Measurements from ENCODE around the gene MET.
A peak's percentile ranks its signal among the peaks of the same experiment; 100 is the strongest.

Gene MET

GRCh38 chr7:116665332-116665996, 6.5 kb upstream of the MET start:
- no peak for DNase-seq (ENCODE audit: low spot score)

- DNase-seq (ENCODE audit: low spot score), result no peak
Measured at GRCh38 chr7:116669769-116670168, 2.2 kb upstream of the MET start.

DNA sequence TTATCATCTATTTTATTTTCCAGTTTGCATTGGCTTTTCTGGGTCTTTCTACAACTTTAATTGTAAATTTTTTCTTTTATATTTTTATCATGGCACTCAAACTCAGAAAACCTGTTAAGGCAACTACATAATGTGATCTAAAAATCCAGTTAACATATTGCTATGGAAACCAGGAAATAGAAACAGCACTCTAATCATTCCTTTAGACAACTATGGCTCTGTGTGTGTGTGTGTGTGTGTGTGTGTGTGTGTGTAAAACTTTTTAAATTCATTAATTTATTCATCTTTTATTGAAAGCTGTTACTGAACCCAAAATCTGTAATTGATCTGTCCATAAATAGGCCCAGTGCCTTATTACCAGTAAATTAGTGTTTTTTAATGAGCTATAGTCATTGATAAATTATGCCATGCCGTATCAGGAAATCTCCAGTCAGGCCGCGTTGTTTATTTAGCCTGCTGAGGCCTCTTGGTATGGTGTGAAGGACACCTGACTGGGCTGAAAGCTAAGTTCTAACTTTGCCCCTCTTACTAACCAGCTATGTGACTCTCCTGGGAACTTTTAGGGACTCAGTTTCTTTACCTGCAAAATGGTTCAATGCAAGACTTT, 1.5 kb upstream of the MET start:
- no peak for DNase-seq (ENCODE audit: low spot score)

- DNase-seq (ENCODE audit: low spot score), result no peak
Measured at GRCh38 chr7:116671111-116671510, 885 bp upstream of the MET start.

GRCh38 chr7:116672596-116673456, 830 bp downstream of the MET start:
- no peak for DNase-seq (ENCODE audit: low spot score)

- DNase-seq (ENCODE audit: low spot score), result no peak
Measured at GRCh38 chr7:116673457-116673865, 1.5 kb downstream of the MET start.

- no peak for DNase-seq (ENCODE audit: low spot score)
Measured at GRCh38 chr7:116674508-116675173, 2.6 kb downstream of the MET start.

GRCh38 chr7:116675812-116676355, 3.9 kb downstream of the MET start:
- no peak for DNase-seq (ENCODE audit: low spot score)

DNA sequence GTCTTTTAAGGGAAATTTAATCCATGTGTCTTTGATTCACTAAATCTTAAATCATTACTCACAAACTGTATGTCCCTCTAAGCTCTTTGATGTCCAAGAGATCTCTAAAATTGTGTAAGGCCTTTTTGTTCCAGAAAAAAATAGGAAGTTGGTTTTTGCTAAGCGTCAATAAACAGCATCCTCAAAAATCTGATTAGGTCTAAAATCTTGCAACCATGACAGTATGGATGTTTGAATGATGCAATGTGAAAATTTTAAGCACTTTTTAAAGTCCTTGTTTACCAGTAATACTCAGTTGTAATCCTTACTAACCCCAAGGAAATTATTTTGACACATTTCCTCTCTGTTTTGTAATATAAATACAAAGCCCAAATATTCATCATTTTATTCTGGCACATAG, 6.8 kb downstream of the MET start:
- no peak for DNase-seq (ENCODE audit: low spot score)

DNA sequence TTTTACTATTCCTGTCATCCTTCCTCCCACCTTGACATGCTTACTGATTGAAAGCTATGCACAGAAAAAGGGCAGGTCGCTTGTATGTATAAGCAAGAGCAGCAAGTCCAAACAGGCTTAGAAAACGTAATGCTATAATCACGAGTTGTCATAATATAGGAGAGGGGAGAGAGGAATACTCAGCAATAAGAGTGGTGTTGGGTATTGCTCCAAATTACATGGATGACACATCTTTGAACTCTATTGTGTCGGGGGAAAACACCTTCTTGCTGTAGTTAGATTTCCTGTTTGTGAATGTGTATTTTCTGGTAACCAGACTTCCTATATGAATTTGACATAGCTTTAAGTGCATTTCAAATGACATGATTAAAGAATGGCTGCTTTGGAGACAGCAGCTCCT, 7.5 kb downstream of the MET start:
- no peak for DNase-seq (ENCODE audit: low spot score)

GRCh38 chr7:116683786-116684185, 11.8 kb downstream of the MET start:
- DNase-seq (ENCODE audit: low spot score), result peak; percentile 73

DNA sequence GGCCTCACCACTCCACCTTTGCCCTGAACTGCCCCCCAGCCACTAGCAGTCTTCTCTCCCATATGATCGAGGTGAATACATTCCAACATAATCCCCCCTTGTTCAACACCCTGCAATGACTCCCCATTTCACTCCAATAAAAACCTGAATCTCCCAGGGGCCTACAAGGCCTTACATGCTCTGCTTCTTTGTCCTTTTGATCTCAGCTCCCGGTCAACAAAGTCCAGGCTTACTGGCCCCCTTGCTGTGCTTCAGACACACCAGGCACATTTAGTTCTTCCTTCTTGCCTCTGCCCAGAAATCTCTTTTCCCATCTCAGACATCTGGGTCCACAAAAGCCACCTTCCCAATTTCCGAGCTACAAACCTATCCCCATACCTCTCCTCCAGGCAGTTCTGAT, 14.0 kb downstream of the MET start:
- DNase-seq (ENCODE audit: low spot score), result no peak

GRCh38 chr7:116686812-116687419, 14.9 kb downstream of the MET start:
- DNase-seq (ENCODE audit: low spot score), result no peak

GRCh38 chr7:116687801-116688201, 15.8 kb downstream of the MET start:
- no peak for DNase-seq (ENCODE audit: low spot score)

GRCh38 chr7:116689790-116690259, 17.8 kb downstream of the MET start:
- DNase-seq (ENCODE audit: low spot score), result no peak

DNA sequence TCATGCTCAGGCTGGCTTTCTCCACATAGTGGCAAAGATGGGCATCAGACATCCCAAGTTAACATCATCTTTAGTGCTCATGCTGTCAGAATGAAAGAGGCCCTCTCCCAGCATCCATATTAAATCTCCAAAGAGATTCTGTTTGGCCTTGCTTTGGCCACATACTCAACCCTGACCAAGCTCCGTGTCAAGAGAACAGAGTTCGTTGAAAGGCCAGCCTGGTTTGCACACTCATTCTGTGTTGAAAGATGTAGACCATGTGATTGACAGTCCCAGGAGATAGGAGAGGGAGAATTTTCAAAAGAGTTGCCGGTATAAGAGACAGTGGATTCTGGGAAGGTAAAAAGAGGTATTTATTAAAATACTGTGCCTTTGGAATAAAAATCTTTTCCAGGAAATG, 19.7 kb downstream of the MET start:
- DNase-seq (ENCODE audit: low spot score), result no peak

GRCh38 chr7:116692401-116693308, 20.7 kb downstream of the MET start:
- peak; percentile 25 for DNase-seq (ENCODE audit: low spot score)

DNA sequence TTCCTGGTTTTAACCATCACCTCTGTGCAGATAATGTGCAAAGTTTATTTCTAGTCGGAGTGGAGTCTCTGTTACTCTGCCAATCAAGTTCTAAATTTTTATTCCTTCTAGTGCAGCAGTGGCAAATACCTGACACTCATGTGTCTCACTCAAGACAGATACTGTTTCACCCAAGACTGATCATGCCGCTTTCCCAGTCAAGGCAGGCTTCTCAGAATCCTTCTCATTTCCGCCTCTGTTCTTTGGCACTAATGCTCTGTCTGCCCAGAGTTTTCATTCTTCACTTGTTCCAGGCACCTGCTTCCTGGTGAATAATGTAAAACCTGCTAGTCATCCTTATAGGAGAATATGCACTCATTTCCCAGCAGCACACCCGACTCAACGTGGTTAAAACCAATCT, 24.7 kb downstream of the MET start:
- DNase-seq (ENCODE audit: low spot score), result no peak

- no peak for DNase-seq (ENCODE audit: low spot score)
Measured at GRCh38 chr7:116697152-116697551, 25.2 kb downstream of the MET start.

DNA sequence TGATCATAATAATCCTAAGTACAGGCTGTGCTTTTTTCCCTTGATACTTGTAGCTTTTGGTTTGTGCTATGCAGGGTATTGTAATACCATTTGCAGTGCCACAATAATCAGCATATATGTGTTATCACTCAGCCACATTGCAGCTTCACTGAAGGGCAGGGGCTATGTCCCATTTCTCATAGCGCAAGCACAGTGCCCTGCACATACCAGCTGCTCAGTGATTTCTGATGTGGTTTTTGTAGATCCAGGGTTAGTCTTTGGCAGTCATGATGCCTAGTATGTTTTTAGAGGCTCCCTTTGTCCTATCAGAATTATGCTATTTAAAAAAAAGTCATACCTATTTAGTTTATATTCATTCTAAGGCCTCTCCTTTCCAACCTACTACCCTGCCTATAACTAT, 25.8 kb downstream of the MET start:
- no peak for DNase-seq (ENCODE audit: low spot score)

DNA sequence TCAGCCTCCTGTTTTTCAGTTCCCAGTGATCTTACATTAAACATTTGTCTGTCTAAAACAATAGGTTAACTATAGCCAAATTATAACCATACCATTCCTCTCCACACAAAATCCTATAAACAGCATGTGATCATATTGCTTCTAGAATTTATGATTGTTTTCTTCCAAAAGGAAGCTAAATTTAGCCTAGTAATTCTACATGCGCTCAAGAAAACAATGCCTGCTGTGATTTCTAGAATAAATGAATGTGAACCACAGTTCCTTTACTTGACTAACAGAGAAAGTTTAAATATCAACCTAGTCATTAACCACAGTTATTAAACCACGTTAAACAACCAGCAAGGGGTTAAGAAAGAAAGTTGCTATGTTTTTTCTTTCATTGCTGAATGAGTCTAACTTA, 26.4 kb downstream of the MET start:
- DNase-seq (ENCODE audit: low spot score), result no peak

All from NAMALWA (cell line).